Fibroblast of lung (primary cell): Measurements from ENCODE around the gene SH3D21. TPM values are rescaled to one million over a fixed set of nuclear protein-coding genes. Genes with fewer than 3 reads are reported as not detected.

Experiments
- DNase-seq, 2 donors: peaks; one replicate each; pipeline versions ENCODE4 v3.0.0 to v3.0.0-alpha.2; 2010; ENCODE audit warnings: low read depth in 2 of 2
- H2AFZ ChIP-seq: 2 replicates; pipeline ENCODE4 v1.5.1; 2012; ENCODE audit warnings: low read length, control low read depth, inconsistent platforms
- H3K27ac ChIP-seq: 2 replicates; pipeline ENCODE4 v1.5.1; 2011; ENCODE audit warnings: low read length, control low read depth; ENCODE audit not compliant: insufficient read depth
- H3K27me3 ChIP-seq: 2 replicates; pipeline ENCODE4 v1.5.1; 2011; ENCODE audit warnings: mild to moderate bottlenecking, low read length; ENCODE audit not compliant: control insufficient read depth, insufficient read depth
- H3K36me3 ChIP-seq: 2 replicates; pipeline ENCODE4 v1.5.1; 2011; ENCODE audit warnings: low read length; ENCODE audit not compliant: control insufficient read depth, insufficient read depth
- H3K4me1 ChIP-seq: 2 replicates; pipeline ENCODE4 v1.5.1; 2011; ENCODE audit warnings: low read length; ENCODE audit not compliant: control insufficient read depth, insufficient read depth; ENCODE audit errors: extremely low read depth
- H3K4me2 ChIP-seq: 2 replicates; pipeline ENCODE4 v1.5.1; 2011; ENCODE audit warnings: low read length, control low read depth; ENCODE audit not compliant: insufficient read depth; ENCODE audit errors: extremely low read depth
- H3K4me3 ChIP-seq, 4 experiments: fragments of 200-600 bp in 1 of 4; sonication (generic) in 1 of 4; replicated peaks in 1 of 4; 2 replicates each; pipeline ENCODE4 v1.5.1; 2011 to 2016; ENCODE audit warnings: low read length in 4 of 4, low read depth in 3 of 4, mild to moderate bottlenecking in 3 of 4, control low read depth in 2 of 4, inconsistent platforms in 1 of 4, mixed read lengths in 1 of 4; ENCODE audit not compliant: insufficient read depth in 1 of 4; ENCODE audit errors: control extremely low read depth in 1 of 4
- H3K79me2 ChIP-seq: 2 replicates; pipeline ENCODE4 v1.5.1; 2012; ENCODE audit warnings: mild to moderate bottlenecking, low read length, inconsistent platforms; ENCODE audit not compliant: control insufficient read depth, insufficient read depth
- H3K9ac ChIP-seq: 2 replicates; pipeline ENCODE4 v1.5.1; 2011; ENCODE audit warnings: mild to moderate bottlenecking, low read length, control low read depth; ENCODE audit not compliant: insufficient read depth
- H3K9me3 ChIP-seq: 2 replicates; pipeline ENCODE4 v1.5.1; 2012; ENCODE audit warnings: low read depth, low read length; ENCODE audit not compliant: control insufficient read depth, insufficient read depth
- H4K20me1 ChIP-seq: 2 replicates; pipeline ENCODE4 v1.5.1; 2011; ENCODE audit warnings: low read length; ENCODE audit not compliant: control insufficient read depth, insufficient read depth; ENCODE audit errors: extremely low read depth
- EZH2 ChIP-seq: IDR thresholded peaks from 2 replicates; pipeline ENCODE4 v1.5.1; 2012; ENCODE audit warnings: low read length, control low read depth, mild to moderate bottlenecking; ENCODE audit errors: missing control alignments
- polyA plus RNA-seq, 2 donors: library from polyadenylated mRNA; depleted of rRNA in 1 of 2; stranded (reverse) in 1 of 2; unstranded in 1 of 2; fragments of >200 nt; gene quantifications; 2 replicates each; pipeline ENCODE4 v1.2.1, GENCODE V29; 2011 to 2012; ENCODE audit warnings: missing spikeins in 1 of 2
- total RNA-seq: library from RNA; depleted of rRNA; stranded (reverse); fragments of >200 nt; gene quantifications from 2 replicates; pipeline ENCODE4 v1.2.1, GENCODE V29; 2014
- TF ChIP-seq, protein P1 (sequence below), 2 donors: IDR thresholded peaks in 1 of 2; conservative IDR thresholded peaks in 1 of 2; 1 replicate in 1 of 2; 2 replicates in 1 of 2; pipeline ENCODE4 v1.5.1; 2011 to 2012; ENCODE audit warnings: low read length in 2 of 2, control low read depth in 1 of 2, inconsistent platforms in 1 of 2, low read depth in 1 of 2, mild to moderate bottlenecking in 1 of 2

SH3D21 gene
- total and polyA plus RNA-seq, 2 donors (not counting 1 experiment from before 2014, with no cell fraction given), result 1.9 to 3.3 TPM

DNA sequence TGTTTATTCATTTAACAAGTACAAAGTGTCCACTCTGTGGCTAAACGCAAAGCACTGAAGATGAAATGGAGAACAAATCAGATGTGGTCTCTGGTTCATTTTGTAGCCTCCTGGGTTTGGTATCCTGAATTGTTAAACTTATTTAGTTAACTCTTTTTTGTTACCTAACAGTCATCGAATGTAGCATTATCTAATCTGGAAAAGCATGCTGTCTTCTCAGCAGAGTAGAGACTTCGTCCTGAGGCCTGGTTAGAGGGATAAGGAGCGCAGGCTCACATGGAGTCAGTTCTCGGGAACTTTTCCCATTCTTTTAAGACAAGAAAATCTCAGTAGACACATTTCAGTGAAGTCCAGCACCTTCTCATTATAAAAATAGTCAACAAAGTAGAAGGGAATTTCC is 33.1 kb upstream of the SH3D21 start:
- H3K36me3 ChIP-seq, result peaks cover 5% of the 10 kb centered on the region
- H3K9me3 ChIP-seq, result no peaks in the 10 kb centered on the region
- peaks cover 47% of the 10 kb centered on the region for H3K79me2 ChIP-seq
- no peak overlapping the region for H3K4me3 ChIP-seq
- no peak overlapping the region for H2AFZ ChIP-seq
- H4K20me1 ChIP-seq, result no peaks in the 10 kb centered on the region
- DNase-seq, result no peak
- H3K27me3 ChIP-seq, result no peaks in the 10 kb centered on the region
- no peak overlapping the region for H3K9ac ChIP-seq
- H3K4me2 ChIP-seq, result no peak overlapping the region
- no peak overlapping the region for H3K27ac ChIP-seq
- H3K4me1 ChIP-seq, result no peaks in the 10 kb centered on the region
- TF ChIP-seq, protein P1, sequence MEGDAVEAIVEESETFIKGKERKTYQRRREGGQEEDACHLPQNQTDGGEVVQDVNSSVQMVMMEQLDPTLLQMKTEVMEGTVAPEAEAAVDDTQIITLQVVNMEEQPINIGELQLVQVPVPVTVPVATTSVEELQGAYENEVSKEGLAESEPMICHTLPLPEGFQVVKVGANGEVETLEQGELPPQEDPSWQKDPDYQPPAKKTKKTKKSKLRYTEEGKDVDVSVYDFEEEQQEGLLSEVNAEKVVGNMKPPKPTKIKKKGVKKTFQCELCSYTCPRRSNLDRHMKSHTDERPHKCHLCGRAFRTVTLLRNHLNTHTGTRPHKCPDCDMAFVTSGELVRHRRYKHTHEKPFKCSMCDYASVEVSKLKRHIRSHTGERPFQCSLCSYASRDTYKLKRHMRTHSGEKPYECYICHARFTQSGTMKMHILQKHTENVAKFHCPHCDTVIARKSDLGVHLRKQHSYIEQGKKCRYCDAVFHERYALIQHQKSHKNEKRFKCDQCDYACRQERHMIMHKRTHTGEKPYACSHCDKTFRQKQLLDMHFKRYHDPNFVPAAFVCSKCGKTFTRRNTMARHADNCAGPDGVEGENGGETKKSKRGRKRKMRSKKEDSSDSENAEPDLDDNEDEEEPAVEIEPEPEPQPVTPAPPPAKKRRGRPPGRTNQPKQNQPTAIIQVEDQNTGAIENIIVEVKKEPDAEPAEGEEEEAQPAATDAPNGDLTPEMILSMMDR (conservative IDR thresholded peaks at IDR 0.05 in 1 of 2, IDR thresholded peaks at IDR 0.05 in 1 of 2; ENCODE audit: low read depth in 1 of 2, low read length in 2 of 2), result no peak
- TF ChIP-seq EZH2, result no peak

DNA sequence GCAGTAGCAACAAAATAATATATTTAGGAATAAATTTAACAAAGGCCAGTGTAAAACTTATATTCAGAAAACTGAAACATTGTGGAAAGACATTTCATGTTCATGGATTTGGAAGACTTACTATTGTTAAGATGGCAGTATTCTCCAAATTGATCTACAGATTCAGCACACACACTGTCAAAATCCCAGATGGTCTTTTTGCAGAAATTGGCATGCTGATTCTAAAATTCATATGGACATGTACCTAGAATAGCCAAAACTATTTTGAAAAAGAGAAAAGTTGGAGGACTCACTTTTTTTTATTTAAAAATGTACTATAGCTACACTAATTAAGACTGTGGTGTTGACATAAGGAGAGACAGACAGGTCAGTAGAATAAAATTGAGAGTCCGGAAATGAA is 32.0 kb upstream of the SH3D21 start:
- no peaks in the 10 kb centered on the region for H4K20me1 ChIP-seq
- no peaks in the 10 kb centered on the region for H3K27me3 ChIP-seq
- peaks cover 45% of the 10 kb centered on the region for H3K79me2 ChIP-seq
- H2AFZ ChIP-seq, result no peak overlapping the region
- DNase-seq, result no peak
- H3K4me3 ChIP-seq, result no peak overlapping the region
- no peak overlapping the region for H3K9ac ChIP-seq
- H3K36me3 ChIP-seq, result peaks cover 5% of the 10 kb centered on the region
- no peaks in the 10 kb centered on the region for H3K9me3 ChIP-seq
- no peak overlapping the region for H3K27ac ChIP-seq
- TF ChIP-seq, protein P1 (conservative IDR thresholded peaks at IDR 0.05 in 1 of 2, IDR thresholded peaks at IDR 0.05 in 1 of 2; ENCODE audit: low read depth in 1 of 2, low read length in 2 of 2), result no peak
- TF ChIP-seq EZH2, result no peak
- no peak overlapping the region for H3K4me2 ChIP-seq
- H3K4me1 ChIP-seq, result no peaks in the 10 kb centered on the region

DNA sequence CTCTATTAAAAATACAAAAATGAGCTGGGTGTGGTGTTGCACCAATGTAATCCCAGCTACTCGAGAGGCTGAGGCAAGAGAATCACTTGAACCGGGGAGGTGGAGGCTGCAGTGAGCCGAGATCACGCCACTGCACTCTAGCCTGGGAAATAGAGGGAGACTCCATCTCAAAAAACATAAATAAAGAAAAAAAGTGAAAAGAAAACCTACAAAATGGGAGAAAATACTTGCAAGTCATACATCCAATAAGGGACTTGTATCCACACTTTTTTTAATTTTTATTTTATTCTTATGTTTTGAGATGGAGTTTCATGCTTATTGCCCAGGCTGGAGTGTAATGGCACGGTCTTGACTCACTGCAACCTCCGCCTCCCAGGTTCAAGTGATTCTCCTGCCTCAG is 29.5 kb upstream of the SH3D21 start:
- no peak for TF ChIP-seq EZH2
- TF ChIP-seq, protein P1 (conservative IDR thresholded peaks at IDR 0.05 in 1 of 2, IDR thresholded peaks at IDR 0.05 in 1 of 2; ENCODE audit: low read depth in 1 of 2, low read length in 2 of 2), result no peak
- no peak overlapping the region for H3K27ac ChIP-seq
- no peak overlapping the region for H3K4me3 ChIP-seq
- H3K27me3 ChIP-seq, result no peaks in the 10 kb centered on the region
- peaks cover 2% of the 10 kb centered on the region for H4K20me1 ChIP-seq
- no peak overlapping the region for H3K4me2 ChIP-seq
- H3K9me3 ChIP-seq, result no peaks in the 10 kb centered on the region
- no peak for DNase-seq
- H2AFZ ChIP-seq, result no peak overlapping the region
- no peaks in the 10 kb centered on the region for H3K4me1 ChIP-seq
- H3K9ac ChIP-seq, result no peak overlapping the region
- H3K36me3 ChIP-seq, result peaks cover 2% of the 10 kb centered on the region
- H3K79me2 ChIP-seq, result peaks cover 49% of the 10 kb centered on the region
